Measurements from ENCODE around the gene FES.

The FES gene

GRCh38 chr15:90911906-90912769 lies 27.8 kb downstream of the FES start:
- H3K9ac ChIP-seq (ENCODE audit: low read length) = no peak overlapping the region
- peaks cover 51% of the 10 kb centered on the region; the same call in 1 of the 2 replicates for H3K36me3 ChIP-seq (ENCODE audit: insufficient read depth, low read length)
- no peaks in the 10 kb centered on the region for H3K9me2 ChIP-seq (ENCODE audit: low read depth, low read length)
- H3F3A ChIP-seq (ENCODE audit: insufficient read depth, low read length) = peaks cover 4% of the 10 kb centered on the region; the same call in 1 of the 2 replicates
- H3K27ac ChIP-seq (ENCODE audit: low read depth, low read length, poor library complexity, severe bottlenecking) = no peak overlapping the region
- H4K20me1 ChIP-seq (ENCODE audit: insufficient read depth, low read length) = no peaks in the 10 kb centered on the region
- no peaks in the 10 kb centered on the region for H3K79me2 ChIP-seq (ENCODE audit: insufficient read depth, low read length)
- TF ChIP-seq EZH2 (IDR thresholded peaks at IDR 0.05; ENCODE audit: borderline replicate concordance, low read length) (no peak), CTCF (IDR thresholded peaks at IDR 0.05; ENCODE audit: low read length) (no peak)
- no peak overlapping the region for H2AFZ ChIP-seq (ENCODE audit: low read length)
- no peak overlapping the region for H3K4me2 ChIP-seq (ENCODE audit: low read length)
- H3K9me3 ChIP-seq (ENCODE audit: low read length) = no peaks in the 10 kb centered on the region
- no peak overlapping the region for H3K4me3 ChIP-seq (ENCODE audit: low read depth, low read length, poor library complexity, severe bottlenecking)
- no peaks in the 10 kb centered on the region for H3K27me3 ChIP-seq (ENCODE audit: insufficient read depth, low read length)
- peaks cover 19% of the 10 kb centered on the region for H3K4me1 ChIP-seq (ENCODE audit: insufficient read depth, low read length, severe bottlenecking)

- Histone ChIP-seq H2AFZ (ENCODE audit: low read length) (no peak overlapping the region), H3K4me1 (ENCODE audit: insufficient read depth, low read length, severe bottlenecking) (peaks cover 19% of the 10 kb centered on the region), H3K27me3 (ENCODE audit: insufficient read depth, low read length) (no peaks in the 10 kb centered on the region), H3K79me2 (ENCODE audit: insufficient read depth, low read length) (no peaks in the 10 kb centered on the region), H3F3A (ENCODE audit: insufficient read depth, low read length) (peaks cover 4% of the 10 kb centered on the region; the same call in 1 of the 2 replicates), H3K4me3 (ENCODE audit: low read depth, low read length, poor library complexity, severe bottlenecking) (no peak overlapping the region), H3K36me3 (ENCODE audit: insufficient read depth, low read length) (peaks cover 45% of the 10 kb centered on the region; the same call in 1 of the 2 replicates), H3K27ac (ENCODE audit: low read depth, low read length, poor library complexity, severe bottlenecking) (no peak overlapping the region), H4K20me1 (ENCODE audit: insufficient read depth, low read length) (no peaks in the 10 kb centered on the region), H3K4me2 (ENCODE audit: low read length) (no peak overlapping the region), H3K9me2 (ENCODE audit: low read depth, low read length) (no peaks in the 10 kb centered on the region), H3K9me3 (ENCODE audit: low read length) (no peaks in the 10 kb centered on the region), H3K9ac (ENCODE audit: low read length) (no peak overlapping the region)
- TF ChIP-seq EZH2 (IDR thresholded peaks at IDR 0.05; ENCODE audit: borderline replicate concordance, low read length) = no peak
- no peak for TF ChIP-seq CTCF (IDR thresholded peaks at IDR 0.05; ENCODE audit: low read length)
These were observed 28.4 kb downstream of the FES start for GRCh38 chr15:90912770-90913075.

GRCh38 chr15:90913398-90913944 lies 29.2 kb downstream of the FES start:
- Histone ChIP-seq H2AFZ (ENCODE audit: low read length) (no peak overlapping the region), H3K27me3 (ENCODE audit: insufficient read depth, low read length) (no peaks in the 10 kb centered on the region), H3K36me3 (ENCODE audit: insufficient read depth, low read length) (peaks cover 44% of the 10 kb centered on the region; the same call in 1 of the 2 replicates), H3K27ac (ENCODE audit: low read depth, low read length, poor library complexity, severe bottlenecking) (no peak overlapping the region), H3K4me1 (ENCODE audit: insufficient read depth, low read length, severe bottlenecking) (peaks cover 19% of the 10 kb centered on the region), H3K9ac (ENCODE audit: low read length) (no peak overlapping the region), H4K20me1 (ENCODE audit: insufficient read depth, low read length) (no peaks in the 10 kb centered on the region), H3K9me2 (ENCODE audit: low read depth, low read length) (no peaks in the 10 kb centered on the region), H3K9me3 (ENCODE audit: low read length) (no peaks in the 10 kb centered on the region), H3K4me3 (ENCODE audit: low read depth, low read length, poor library complexity, severe bottlenecking) (no peak overlapping the region), H3K4me2 (ENCODE audit: low read length) (no peak overlapping the region), H3F3A (ENCODE audit: insufficient read depth, low read length) (no peaks in the 10 kb centered on the region), H3K79me2 (ENCODE audit: insufficient read depth, low read length) (no peaks in the 10 kb centered on the region)
- TF ChIP-seq CTCF (IDR thresholded peaks at IDR 0.05; ENCODE audit: low read length) = no peak
- no peak for TF ChIP-seq EZH2 (IDR thresholded peaks at IDR 0.05; ENCODE audit: borderline replicate concordance, low read length)

All from OCI-LY1 (cell line).